Measurements from ENCODE around the gene ODC1. TPM values are rescaled to one million over a fixed set of nuclear protein-coding genes. Genes with fewer than 3 reads are reported as not detected.

ODC1 gene
- polyA plus RNA-seq, 1 experiment = 86.9 TPM

GRCh38 chr2:10437806-10438205, 10.3 kb downstream of the ODC1 start:
- H3K36me3 ChIP-seq (ENCODE audit: control insufficient read depth, insufficient read depth, low read length) = peaks cover 16% of the 10 kb centered on the region
- DNase-seq (ENCODE audit: low read depth) = no peak
- no peaks in the 10 kb centered on the region for H3K27me3 ChIP-seq (ENCODE audit: control insufficient read depth, insufficient read depth, low read length)
- POLR2A ChIA-PET = no interaction called here
- no peak for TF ChIP-seq CTCF (IDR thresholded peaks at IDR 0.05; ENCODE audit: insufficient read depth, low read depth, low read length)
- CTCF ChIA-PET = interaction anchor here (0.7 to 10.9 kb wide), 6 partner anchors 9 to 367 kb away, joined by 3 to 192 read pairs (median 10); partner anchors contain the start of genes ODC1 and RRM2
- H3K4me3 ChIP-seq (ENCODE audit: low read depth, low read length) = no peak overlapping the region

- DNase-seq (ENCODE audit: low read depth) = no peak
- H3K36me3 ChIP-seq (ENCODE audit: control insufficient read depth, insufficient read depth, low read length) = peaks cover 12% of the 10 kb centered on the region
- H3K27me3 ChIP-seq (ENCODE audit: control insufficient read depth, insufficient read depth, low read length) = no peaks in the 10 kb centered on the region
- ChIA-PET CTCF (interaction anchor here (0.7 to 10.9 kb wide), 8 partner anchors 10 to 366 kb away, joined by 3 to 192 read pairs (median 13); partner anchors contain the start of gene RRM2), POLR2A (no interaction called here)
- no peak for TF ChIP-seq CTCF (IDR thresholded peaks at IDR 0.05; ENCODE audit: insufficient read depth, low read depth, low read length)
- H3K4me3 ChIP-seq (ENCODE audit: low read depth, low read length) = no peak overlapping the region
Observed at GRCh38 chr2:10436583-10437110, 11.5 kb downstream of the ODC1 start.

GRCh38 chr2:10435820-10436204, 12.3 kb downstream of the ODC1 start:
- H3K4me3 ChIP-seq (ENCODE audit: low read depth, low read length) = no peak overlapping the region
- H3K27me3 ChIP-seq (ENCODE audit: control insufficient read depth, insufficient read depth, low read length) = no peaks in the 10 kb centered on the region
- no peak for TF ChIP-seq CTCF (IDR thresholded peaks at IDR 0.05; ENCODE audit: insufficient read depth, low read depth, low read length)
- ChIA-PET POLR2A (no interaction called here), CTCF (interaction anchor here (0.5 to 10.9 kb wide), 21 partner anchors 9 to 790 kb away, joined by 3 to 192 read pairs (median 10); partner anchors contain the start of genes CYS1 and RRM2)
- DNase-seq (ENCODE audit: low read depth) = no peak
- H3K36me3 ChIP-seq (ENCODE audit: control insufficient read depth, insufficient read depth, low read length) = peaks cover 9% of the 10 kb centered on the region; the same call in 1 of the 2 replicates

DNA sequence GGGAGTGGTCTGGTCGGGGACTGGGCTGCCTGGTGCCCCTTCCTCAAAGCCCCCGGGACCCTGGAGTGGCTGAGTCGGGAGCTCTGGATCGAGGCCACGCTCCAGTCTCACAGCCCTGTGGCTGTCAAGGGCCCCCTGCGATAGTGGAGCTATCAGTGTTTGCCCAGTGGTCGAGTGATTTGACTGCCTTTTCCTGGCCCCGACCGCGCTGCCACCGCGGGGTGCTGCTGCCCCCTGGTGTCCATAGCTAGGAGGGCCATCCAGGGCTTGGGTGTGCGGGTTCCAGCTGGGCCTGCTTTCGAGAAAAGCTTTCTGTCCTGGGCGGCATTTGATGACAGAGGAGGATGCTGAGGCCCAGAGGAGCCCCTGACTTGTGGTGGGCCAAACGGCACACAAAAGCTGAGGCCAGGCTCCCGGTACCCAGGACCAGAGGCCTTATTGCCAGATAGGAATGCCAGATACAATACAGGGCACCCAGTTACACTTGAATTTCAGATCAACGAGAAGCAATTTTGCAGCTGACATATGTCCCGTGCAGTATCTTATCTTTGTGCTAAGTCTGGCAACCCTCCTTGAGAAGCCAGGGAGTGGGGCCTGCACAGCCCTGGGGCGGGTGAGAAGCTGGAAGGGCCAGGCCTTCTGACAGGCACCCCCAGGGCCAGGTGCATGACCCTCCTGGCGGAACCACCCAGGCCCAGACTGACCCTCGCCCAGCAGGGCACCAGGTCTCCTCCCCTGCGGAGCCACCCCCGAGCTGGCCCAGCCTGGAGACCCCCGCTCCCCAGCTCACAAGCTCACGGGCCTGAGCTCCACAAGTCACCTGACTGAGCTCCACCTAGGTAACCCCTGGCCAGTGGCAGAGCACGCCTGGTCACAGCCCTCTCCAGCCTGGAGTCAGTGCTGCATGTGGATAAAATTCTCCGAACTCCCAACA, 13.0 kb downstream of the ODC1 start:
- TF ChIP-seq CTCF (IDR thresholded peaks at IDR 0.05; ENCODE audit: insufficient read depth, low read depth, low read length) = peak; percentile 97
- no peak for DNase-seq (ENCODE audit: low read depth)
- peaks cover 6% of the 10 kb centered on the region; the same call in 1 of the 2 replicates for H3K36me3 ChIP-seq (ENCODE audit: control insufficient read depth, insufficient read depth, low read length)
- POLR2A ChIA-PET = interaction anchor here (0.6 kb wide), 1 partner anchor 397 kb away, joined by 3 read pairs; no protein-coding TSS in a partner anchor
- H3K27me3 ChIP-seq (ENCODE audit: control insufficient read depth, insufficient read depth, low read length) = no peaks in the 10 kb centered on the region
- CTCF ChIA-PET = interaction anchor here (0.5 to 10.9 kb wide), 51 partner anchors 9 to 789 kb away, joined by 3 to 192 read pairs (median 5); partner anchors contain the start of genes CYS1, HPCAL1, ODC1 and RRM2
- no peak overlapping the region for H3K4me3 ChIP-seq (ENCODE audit: low read depth, low read length)
